Sigmoid colon (tissue), 7 donors: Measurements from ENCODE around the gene PSMC2. TPM values are rescaled to one million over a fixed set of nuclear protein-coding genes. Genes with fewer than 3 reads are reported as not detected.

Experiments used
- DNase-seq: peaks from one replicate; pipeline ENCODE4 v3.0.0-alpha.2; 2019
- H3K27ac ChIP-seq, 4 donors: fragments of 200-600 bp; sonication (generic); one replicate each; pipeline ENCODE4 v1.5.1; 2016 to 2019; ENCODE audit warnings: mild to moderate bottlenecking in 1 of 4
- H3K27me3 ChIP-seq, 3 donors: fragments of 200-600 bp; sonication (generic); one replicate each; pipeline ENCODE4 v1.5.1; 2019; ENCODE audit warnings: mild to moderate bottlenecking in 1 of 3
- H3K36me3 ChIP-seq, 4 donors: fragments of 200-600 bp; sonication (generic); one replicate each; pipeline ENCODE4 v1.5.1; 2016 to 2019
- H3K4me1 ChIP-seq, 4 donors: fragments of 200-600 bp; sonication (generic); one replicate each; pipeline ENCODE4 v1.5.1; 2017 to 2019
- H3K4me3 ChIP-seq, 4 donors: fragments of 200-600 bp; sonication (generic); one replicate each; pipeline ENCODE4 v1.5.1; 2017 to 2019; ENCODE audit warnings: mild to moderate bottlenecking in 2 of 4, moderate library complexity in 1 of 4
- H3K9me3 ChIP-seq, 4 donors: fragments of 200-600 bp in 3 of 4; sonication (generic) in 3 of 4; one replicate each; pipeline versions ENCODE4 v1.5.1 to v1.6.1; 2013 to 2019
- CTCF ChIP-seq, 4 experiments: fragments of 450-650 bp in 3 of 4; fragments of 200-600 bp in 1 of 4; IDR thresholded peaks; one replicate each; pipeline ENCODE4 v1.5.1; 2016 to 2019; ENCODE audit warnings: antibody characterized with exemption in 4 of 4, mild to moderate bottlenecking in 3 of 4, moderate library complexity in 2 of 4
- EP300 ChIP-seq, 4 donors: sonication (generic); formaldehyde crosslinking; IDR thresholded peaks; one replicate each; pipeline ENCODE4 v1.6.1; 2017; ENCODE audit warnings: antibody characterized with exemption in 4 of 4
- POLR2A ChIP-seq, 2 donors: fragments of 450-650 bp; IDR thresholded peaks; one replicate each; pipeline ENCODE4 v1.6.1; 2016; ENCODE audit warnings: antibody characterized with exemption in 2 of 2, mild to moderate bottlenecking in 2 of 2, moderate library complexity in 2 of 2
- POLR2AphosphoS5 ChIP-seq, 4 donors: sonication (generic); formaldehyde crosslinking; IDR thresholded peaks; one replicate each; pipeline ENCODE4 v1.6.1; 2017; ENCODE audit warnings: antibody characterized with exemption in 4 of 4
- WGBS, 2 donors: extraction: QIAGEN DNeasy Blood & Tissue Kit; methylation state at CpG; one replicate each; pipeline ENCODE4 v1.1.7; 2013; 5-methylcytosine and 5-hydroxymethylcytosine counted together
- intact Hi-C: fragments of 100-400 bp; cut with DNase I; formaldehyde crosslinking; loops from one replicate; pipeline ENCODE4 v1.15.1; 2023
- polyA plus RNA-seq, 3 donors: library from polyadenylated mRNA; stranded (reverse); fragments of 200-250 nt; gene quantifications; one replicate each; pipeline ENCODE4 v1.2.3, GENCODE V29; 2013
- total RNA-seq, 4 donors: library from RNA; depleted of rRNA; stranded (reverse); fragments of >200 nt; gene quantifications; one replicate each; pipeline ENCODE4 v1.1.0, GENCODE V29; 2016
- donor health status: healthy with polysubstance abuse.
- donor health status: Bipolar disorder and iron deficiency.
- donor health status: healthy.

PSMC2 gene
- total and polyA plus RNA-seq, 7 donors: 46.0 to 119 (median 92.5) TPM

DNA sequence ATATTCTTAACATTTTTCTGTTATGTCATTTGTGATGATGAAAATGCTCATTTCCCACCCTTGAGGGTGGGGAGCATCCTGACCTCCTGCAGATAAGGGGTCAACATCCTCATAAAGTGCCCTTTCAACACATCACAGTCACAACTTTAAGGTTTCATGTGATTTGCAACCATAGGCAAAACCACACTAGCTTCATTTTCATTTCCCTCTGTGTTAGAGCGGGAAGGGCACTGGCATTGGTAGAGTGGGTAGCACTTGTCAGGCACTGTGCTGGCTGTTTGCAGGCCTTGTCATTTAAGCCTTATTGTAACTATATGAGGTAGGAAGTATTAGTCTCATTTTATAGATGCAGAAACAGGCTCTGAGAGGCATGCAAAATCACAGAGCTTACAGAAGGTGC lies 39.8 kb downstream of the PSMC2 start:
- no peak overlapping the region for H3K27ac ChIP-seq
- TF ChIP-seq POLR2AphosphoS5 (IDR thresholded peaks at IDR 0.05): no peak
- H3K27me3 ChIP-seq: peaks cover 0 to 3% (median 0%) of the 10 kb centered on the region in 3 donors
- H3K36me3 ChIP-seq: no peaks in the 10 kb centered on the region
- no peak overlapping the region for H3K4me3 ChIP-seq
- no peaks in the 10 kb centered on the region for H3K4me1 ChIP-seq
- DNase-seq: no peak
- WGBS, 2 donors: 81 to 92% methylated on average over 1 of the region's 1 CpG
- intact Hi-C loops: no loop called here
- H3K9me3 ChIP-seq: no peaks in the 10 kb centered on the region

GRCh38 chr7:103388469-103389140 lies 41.2 kb downstream of the PSMC2 start:
- Histone ChIP-seq H3K4me3 (no peak overlapping the region), H3K9me3 (no peaks in the 10 kb centered on the region), H3K4me1 (no peaks in the 10 kb centered on the region), H3K36me3 (no peaks in the 10 kb centered on the region), H3K27me3 (peaks cover 0 to 3% (median 0%) of the 10 kb centered on the region in 3 donors), H3K27ac (no peak overlapping the region)
- no peak for DNase-seq
- TF ChIP-seq POLR2AphosphoS5 (IDR thresholded peaks at IDR 0.05) (no peak), POLR2A (IDR thresholded peaks at IDR 0.05) (no peak), CTCF (IDR thresholded peaks at IDR 0.05) (no peak)
- intact Hi-C loops: no loop called here
- 25 to 72% methylated on average over 4 of the region's 4 CpGs for WGBS, 2 donors

- TF ChIP-seq EP300 (IDR thresholded peaks at IDR 0.05) (no peak), POLR2AphosphoS5 (IDR thresholded peaks at IDR 0.05) (no peak), POLR2A (IDR thresholded peaks at IDR 0.05) (no peak), CTCF (IDR thresholded peaks at IDR 0.05) (no peak)
- WGBS, 2 donors: 93% methylated on average over 3 of the region's 3 CpGs
These were observed 41.8 kb downstream of the PSMC2 start for GRCh38 chr7:103389263-103389662.

DNA sequence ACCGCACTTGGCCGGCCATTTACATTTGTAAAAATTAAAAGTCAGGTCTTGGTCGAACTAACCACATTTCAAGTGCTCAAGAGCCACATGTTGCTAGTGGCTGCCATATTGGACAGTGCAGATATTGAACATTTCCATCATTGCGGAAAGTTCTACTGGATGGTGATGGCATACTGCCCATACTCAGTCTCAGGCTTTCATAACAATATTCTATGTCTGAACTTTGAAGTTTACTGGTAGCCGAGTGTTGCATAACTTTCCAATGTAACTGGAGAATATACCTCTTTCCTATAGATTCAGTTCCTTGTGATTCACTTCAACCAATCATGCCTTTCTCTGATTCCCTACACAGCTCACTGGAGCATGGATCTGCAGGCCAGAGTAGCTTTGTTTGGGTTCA lies 43.7 kb downstream of the PSMC2 start:
- intact Hi-C loops: no loop called here
- H3K27me3 ChIP-seq: peaks cover 0 to 3% (median 0%) of the 10 kb centered on the region in 3 donors
- TF ChIP-seq EP300 (IDR thresholded peaks at IDR 0.05) (no peak), CTCF (IDR thresholded peaks at IDR 0.05) (no peak), POLR2AphosphoS5 (IDR thresholded peaks at IDR 0.05) (no peak)
- 96 to 97% methylated on average over 5 of the region's 5 CpGs for WGBS, 2 donors
- H3K4me3 ChIP-seq: no peak overlapping the region
- H3K27ac ChIP-seq: no peak overlapping the region
- no peak for DNase-seq
- H3K36me3 ChIP-seq: no peaks in the 10 kb centered on the region
- H3K4me1 ChIP-seq: no peaks in the 10 kb centered on the region
- H3K9me3 ChIP-seq: no peaks in the 10 kb centered on the region

More at GRCh38 chr7:103389263-103389662, 41.8 kb downstream of the PSMC2 start:
- no peaks in the 10 kb centered on the region for H3K9me3 ChIP-seq
- no peak overlapping the region for H3K27ac ChIP-seq
- H3K4me3 ChIP-seq: no peak overlapping the region
- DNase-seq: no peak
- no peaks in the 10 kb centered on the region for H3K36me3 ChIP-seq
- no peaks in the 10 kb centered on the region for H3K4me1 ChIP-seq
- H3K27me3 ChIP-seq: peaks cover 0 to 3% (median 0%) of the 10 kb centered on the region in 3 donors
- intact Hi-C loops: no loop called here

DNA sequence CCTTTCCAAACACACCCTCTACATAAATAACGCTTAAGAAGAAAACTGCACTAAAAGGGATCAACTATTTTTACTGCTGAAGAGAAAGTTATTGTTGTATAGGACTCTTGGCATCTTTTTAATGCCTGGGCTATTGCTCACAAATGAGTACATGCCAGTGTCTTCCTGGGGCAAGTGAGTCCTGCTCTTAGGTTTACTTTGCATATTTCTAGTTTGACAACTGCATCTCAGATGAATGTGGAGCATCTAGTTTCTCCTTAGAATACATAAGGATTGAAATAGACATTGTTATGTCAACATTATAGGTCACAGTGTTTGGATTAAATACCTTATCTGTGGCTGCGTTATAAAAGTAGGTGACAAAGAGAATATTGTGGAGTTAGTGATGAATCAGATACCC lies 44.5 kb downstream of the PSMC2 start:
- Histone ChIP-seq H3K27me3 (peaks cover 0 to 3% (median 0%) of the 10 kb centered on the region in 3 donors), H3K36me3 (no peaks in the 10 kb centered on the region), H3K9me3 (no peaks in the 10 kb centered on the region), H3K27ac (no peak overlapping the region), H3K4me3 (no peak overlapping the region), H3K4me1 (no peaks in the 10 kb centered on the region)
- intact Hi-C loops: no loop called here
- no peak for DNase-seq
- 29 to 72% methylated on average over 2 of the region's 2 CpGs for WGBS, 2 donors
- TF ChIP-seq CTCF (IDR thresholded peaks at IDR 0.05) (no peak), POLR2AphosphoS5 (IDR thresholded peaks at IDR 0.05) (no peak), POLR2A (IDR thresholded peaks at IDR 0.05) (no peak), EP300 (IDR thresholded peaks at IDR 0.05) (no peak)
